Progenitor cell of endocrine pancreas (in vitro differentiated cells): ENCODE results near the gene CIB2. TPM values are rescaled to one million over a fixed set of nuclear protein-coding genes. Genes with fewer than 3 reads are reported as not detected.

Source experiments
- DNase-seq: peaks from one replicate; pipeline ENCODE4 v3.0.0; 2021; ENCODE audit warnings: low spot score; ENCODE audit not compliant: unreplicated experiment
- H3K27ac Mint-ChIP-seq: 2 replicates; pipeline ENCODE4 v1.8.0; 2021; ENCODE audit warnings: mild to moderate bottlenecking, moderate library complexity, mixed read lengths
- H3K27me3 Mint-ChIP-seq: 2 replicates; pipeline ENCODE4 v1.8.0; 2021; ENCODE audit warnings: mixed read lengths
- H3K36me3 Mint-ChIP-seq: 2 replicates; pipeline ENCODE4 v1.8.0; 2022; ENCODE audit warnings: mixed read lengths; ENCODE audit not compliant: insufficient read depth
- H3K4me1 Mint-ChIP-seq: 2 replicates; pipeline ENCODE4 v1.8.0; 2021; ENCODE audit warnings: low read depth, mixed read lengths
- H3K4me3 Mint-ChIP-seq: 2 replicates; pipeline ENCODE4 v1.8.0; 2021; ENCODE audit warnings: low read depth, mild to moderate bottlenecking, moderate library complexity, mixed read lengths
- H3K9me3 Mint-ChIP-seq: 2 replicates; pipeline ENCODE4 v1.8.0; 2021; ENCODE audit warnings: low read depth, mixed read lengths
- total RNA-seq: library from RNA; stranded (reverse); gene quantifications from 2 replicates; pipeline ENCODE4 v1.2.1, GENCODE V29; 2021
- TF ChIP-seq, protein P1 (sequence below): fragments of 200-600 bp; sonication (generic); IDR thresholded peaks from one replicate; pipeline ENCODE4 v1.5.0; 2021; ENCODE audit warnings: antibody characterized with exemption, mild to moderate bottlenecking; ENCODE audit not compliant: unreplicated experiment

The CIB2 gene
- total RNA-seq, 1 donor from 2014 or later = 44.9 TPM

DNA sequence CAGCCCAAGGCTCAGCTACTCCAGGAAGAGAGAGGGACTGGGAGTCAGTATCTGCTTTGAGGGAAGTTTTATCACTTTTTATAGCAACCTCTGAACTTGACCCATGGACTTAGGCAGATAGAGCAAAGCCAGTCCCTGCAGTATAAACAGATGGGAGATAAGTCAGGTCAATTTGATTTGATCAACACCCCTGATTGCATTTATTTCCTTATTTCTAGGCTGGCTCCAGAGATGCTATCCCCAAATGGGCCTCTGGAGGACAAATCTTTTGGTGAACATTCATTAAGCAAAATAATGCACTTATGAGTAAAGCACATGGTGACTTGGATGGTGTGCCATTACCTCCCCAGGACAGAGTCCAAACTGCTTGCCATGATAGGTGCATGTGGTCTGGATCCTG is 9.0 kb upstream of the CIB2 start:
- Mint-ChIP-seq H3K4me3 (no peak overlapping the region), H3K27ac (no peak overlapping the region), H3K27me3 (no peaks in the 10 kb centered on the region), H3K36me3 (no peaks in the 10 kb centered on the region), H3K4me1 (peaks cover 5% of the 10 kb centered on the region), H3K9me3 (no peaks in the 10 kb centered on the region)
- TF ChIP-seq, protein P1, sequence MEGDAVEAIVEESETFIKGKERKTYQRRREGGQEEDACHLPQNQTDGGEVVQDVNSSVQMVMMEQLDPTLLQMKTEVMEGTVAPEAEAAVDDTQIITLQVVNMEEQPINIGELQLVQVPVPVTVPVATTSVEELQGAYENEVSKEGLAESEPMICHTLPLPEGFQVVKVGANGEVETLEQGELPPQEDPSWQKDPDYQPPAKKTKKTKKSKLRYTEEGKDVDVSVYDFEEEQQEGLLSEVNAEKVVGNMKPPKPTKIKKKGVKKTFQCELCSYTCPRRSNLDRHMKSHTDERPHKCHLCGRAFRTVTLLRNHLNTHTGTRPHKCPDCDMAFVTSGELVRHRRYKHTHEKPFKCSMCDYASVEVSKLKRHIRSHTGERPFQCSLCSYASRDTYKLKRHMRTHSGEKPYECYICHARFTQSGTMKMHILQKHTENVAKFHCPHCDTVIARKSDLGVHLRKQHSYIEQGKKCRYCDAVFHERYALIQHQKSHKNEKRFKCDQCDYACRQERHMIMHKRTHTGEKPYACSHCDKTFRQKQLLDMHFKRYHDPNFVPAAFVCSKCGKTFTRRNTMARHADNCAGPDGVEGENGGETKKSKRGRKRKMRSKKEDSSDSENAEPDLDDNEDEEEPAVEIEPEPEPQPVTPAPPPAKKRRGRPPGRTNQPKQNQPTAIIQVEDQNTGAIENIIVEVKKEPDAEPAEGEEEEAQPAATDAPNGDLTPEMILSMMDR = no peak
- DNase-seq = no peak

DNA sequence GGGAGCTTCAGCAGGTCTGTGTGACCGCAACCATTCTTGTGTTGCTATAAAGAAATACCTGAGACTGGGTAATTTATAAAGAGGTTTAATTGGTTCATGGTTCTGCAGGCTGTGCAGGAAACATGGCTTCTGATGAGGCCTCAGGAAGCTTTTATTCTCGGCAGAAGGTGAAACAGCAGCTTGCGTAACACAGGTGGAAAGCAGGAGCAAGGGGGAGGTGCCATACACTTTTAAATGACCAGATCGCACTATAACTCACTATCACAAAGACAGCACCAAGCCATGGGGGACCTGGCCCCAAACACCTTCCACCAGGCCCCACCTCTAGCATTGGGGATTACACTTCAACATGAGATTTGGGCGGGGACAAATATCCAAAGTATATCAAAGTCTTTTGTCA is 8.3 kb upstream of the CIB2 start:
- DNase-seq = no peak
- Mint-ChIP-seq H3K27ac (peak overlapping the region; percentile 22), H3K36me3 (no peaks in the 10 kb centered on the region), H3K27me3 (no peaks in the 10 kb centered on the region), H3K4me3 (no peak overlapping the region), H3K4me1 (peaks cover 5% of the 10 kb centered on the region), H3K9me3 (no peaks in the 10 kb centered on the region)
- TF ChIP-seq, protein P1 = no peak

DNA sequence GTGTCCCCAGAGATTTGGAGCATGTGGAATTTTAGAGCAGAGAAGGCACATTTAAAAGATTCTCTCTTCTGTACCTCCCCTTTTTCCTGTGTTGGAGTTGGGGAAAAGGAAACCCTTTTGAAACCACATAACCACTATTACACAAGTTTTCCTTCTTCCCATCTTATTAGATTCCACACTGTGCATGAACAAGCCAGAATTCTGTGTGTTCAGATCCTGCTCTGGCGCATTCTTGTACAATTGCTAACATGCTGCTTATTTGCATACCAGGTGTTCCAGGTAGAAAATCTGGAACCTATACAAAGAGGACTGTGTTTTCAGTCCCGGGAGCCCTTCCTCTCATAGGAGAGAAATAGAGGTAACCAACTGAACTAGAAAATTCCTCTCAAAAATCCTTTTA is 2.6 kb upstream of the CIB2 start:
- H3K9me3 Mint-ChIP-seq = no peaks in the 10 kb centered on the region
- H3K4me3 Mint-ChIP-seq = no peak overlapping the region
- peaks cover 20% of the 10 kb centered on the region for H3K4me1 Mint-ChIP-seq
- no peak overlapping the region for H3K27ac Mint-ChIP-seq
- H3K36me3 Mint-ChIP-seq = no peaks in the 10 kb centered on the region
- TF ChIP-seq, protein P1 = no peak
- H3K27me3 Mint-ChIP-seq = no peaks in the 10 kb centered on the region
- no peak for DNase-seq

DNA sequence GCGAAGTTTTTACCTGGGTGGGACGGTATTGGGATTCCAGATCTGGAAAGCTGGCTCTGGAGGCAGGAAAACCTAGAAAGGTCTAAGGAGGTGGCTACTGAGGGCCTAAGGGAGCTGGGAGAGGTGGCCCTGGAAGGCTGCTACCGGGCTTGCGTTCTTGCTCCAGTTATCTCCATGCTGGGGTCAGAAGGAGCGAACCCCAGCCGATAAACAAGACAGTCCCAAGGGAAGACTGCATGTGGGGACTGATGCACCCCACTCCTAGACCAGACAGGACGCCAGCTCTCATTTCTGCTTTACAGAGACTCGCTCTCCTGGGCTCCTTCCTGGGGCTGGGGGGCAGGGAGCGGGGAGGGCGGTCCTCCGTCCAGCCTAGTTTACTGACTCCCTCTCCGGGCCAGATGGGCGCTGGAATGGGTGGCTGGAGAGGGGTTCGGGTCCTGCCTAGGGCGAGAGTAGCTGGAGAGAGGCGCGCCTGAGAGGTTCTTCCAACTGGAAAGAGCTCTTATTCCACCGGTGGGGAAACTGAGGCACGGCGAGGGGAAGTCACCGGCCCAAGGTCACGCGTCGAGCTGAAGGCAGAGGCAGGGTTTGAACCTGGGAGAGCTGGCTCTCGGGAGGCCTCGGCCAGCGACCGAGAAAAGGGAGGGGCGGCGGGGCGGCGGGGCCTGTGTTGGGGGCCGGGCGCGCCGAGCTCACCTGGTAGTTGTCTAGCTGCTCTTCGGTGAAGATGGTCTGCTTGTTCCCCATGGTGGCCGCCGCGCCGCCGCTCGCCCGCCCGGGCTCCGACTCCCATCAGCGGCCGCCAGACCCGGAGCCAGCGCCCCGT is 565 bp downstream of the CIB2 start:
- peaks cover 30% of the 10 kb centered on the region for H3K4me1 Mint-ChIP-seq
- no peaks in the 10 kb centered on the region for H3K9me3 Mint-ChIP-seq
- H3K27me3 Mint-ChIP-seq = no peaks in the 10 kb centered on the region
- DNase-seq = no peak
- TF ChIP-seq, protein P1 = no peak
- peaks cover 2% of the 10 kb centered on the region for H3K36me3 Mint-ChIP-seq
- H3K27ac Mint-ChIP-seq = peak overlapping the region; percentile 93
- peak overlapping the region; percentile 87 for H3K4me3 Mint-ChIP-seq

DNA sequence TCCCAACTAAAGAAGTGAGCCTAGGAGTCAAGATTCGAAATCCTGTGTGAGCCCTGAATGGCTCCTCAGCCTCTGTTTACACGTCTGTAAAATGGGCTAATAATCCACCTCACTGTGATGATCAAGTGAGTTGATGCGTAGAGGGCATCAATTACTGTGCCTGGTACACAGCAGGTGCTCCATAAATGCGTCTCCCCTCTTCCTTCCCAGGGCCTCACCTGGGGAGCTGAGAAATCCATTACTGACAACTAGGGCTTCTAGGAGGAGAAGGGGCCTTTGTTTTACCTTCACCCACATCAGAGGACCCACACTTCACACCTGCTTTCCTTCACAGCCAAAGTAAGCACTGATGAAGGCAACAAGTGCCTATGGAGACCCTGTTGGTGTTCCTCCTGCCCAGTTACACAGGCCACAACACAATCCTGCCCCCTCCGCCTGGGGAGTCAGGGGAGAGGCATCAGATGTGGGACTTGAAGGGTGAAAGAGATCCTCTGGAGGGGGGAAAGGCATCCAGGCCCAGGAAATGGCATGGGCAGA is 1.4 kb downstream of the CIB2 start:
- Mint-ChIP-seq H3K27me3 (no peaks in the 10 kb centered on the region), H3K4me1 (peaks cover 30% of the 10 kb centered on the region), H3K9me3 (no peaks in the 10 kb centered on the region), H3K36me3 (peaks cover 2% of the 10 kb centered on the region), H3K27ac (peak overlapping the region; percentile 76), H3K4me3 (peak overlapping the region; percentile 87)
- TF ChIP-seq, protein P1 = no peak
- no peak for DNase-seq
